ENCODE results near the gene COPA. TPM values are rescaled to one million over a fixed set of nuclear protein-coding genes. Genes with fewer than 3 reads are reported as not detected.

The COPA gene
- total RNA-seq, 1 experiment from 2014 or later, result 155 TPM

DNA sequence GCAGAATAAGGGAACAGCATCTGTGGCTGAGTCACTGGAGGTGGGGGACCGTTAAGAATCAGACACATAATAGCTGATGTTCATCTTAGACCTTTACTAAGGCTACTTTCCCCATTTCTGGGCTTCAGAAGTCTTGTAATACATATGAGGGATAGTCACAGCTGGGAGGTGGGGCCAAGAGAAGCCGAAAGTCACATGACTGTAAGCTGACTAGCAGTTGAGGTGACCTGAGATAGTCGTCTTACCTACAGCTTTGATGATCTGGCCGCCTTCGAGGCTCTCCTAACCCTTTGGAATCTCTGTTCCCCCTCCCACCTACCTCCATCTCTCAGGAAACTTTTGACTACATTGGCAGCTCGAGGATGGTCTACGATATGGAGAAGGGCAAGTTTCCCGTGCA, 9.5 kb upstream of the COPA start:
- no peaks in the 10 kb centered on the region for H3K27me3 ChIP-seq (replicated peaks; ENCODE audit: control insufficient read depth, insufficient read depth, low read length)
- TF ChIP-seq, protein P1, sequence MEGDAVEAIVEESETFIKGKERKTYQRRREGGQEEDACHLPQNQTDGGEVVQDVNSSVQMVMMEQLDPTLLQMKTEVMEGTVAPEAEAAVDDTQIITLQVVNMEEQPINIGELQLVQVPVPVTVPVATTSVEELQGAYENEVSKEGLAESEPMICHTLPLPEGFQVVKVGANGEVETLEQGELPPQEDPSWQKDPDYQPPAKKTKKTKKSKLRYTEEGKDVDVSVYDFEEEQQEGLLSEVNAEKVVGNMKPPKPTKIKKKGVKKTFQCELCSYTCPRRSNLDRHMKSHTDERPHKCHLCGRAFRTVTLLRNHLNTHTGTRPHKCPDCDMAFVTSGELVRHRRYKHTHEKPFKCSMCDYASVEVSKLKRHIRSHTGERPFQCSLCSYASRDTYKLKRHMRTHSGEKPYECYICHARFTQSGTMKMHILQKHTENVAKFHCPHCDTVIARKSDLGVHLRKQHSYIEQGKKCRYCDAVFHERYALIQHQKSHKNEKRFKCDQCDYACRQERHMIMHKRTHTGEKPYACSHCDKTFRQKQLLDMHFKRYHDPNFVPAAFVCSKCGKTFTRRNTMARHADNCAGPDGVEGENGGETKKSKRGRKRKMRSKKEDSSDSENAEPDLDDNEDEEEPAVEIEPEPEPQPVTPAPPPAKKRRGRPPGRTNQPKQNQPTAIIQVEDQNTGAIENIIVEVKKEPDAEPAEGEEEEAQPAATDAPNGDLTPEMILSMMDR (IDR thresholded peaks at IDR 0.05; ENCODE audit: insufficient read depth in 1 of 2, low read depth in 1 of 2, low read length in 1 of 2, severe bottlenecking in 1 of 2, unreplicated experiment in 1 of 2), result no peak
- H3K4me3 Mint-ChIP-seq (ENCODE audit: unreplicated experiment), result no peak overlapping the region
- H3K27ac Mint-ChIP-seq (ENCODE audit: unreplicated experiment), result no peak overlapping the region
- H3K9me3 ChIP-seq, result no peaks in the 10 kb centered on the region
- H3K4me3 ChIP-seq (ENCODE audit: low read depth, low read length), result no peak overlapping the region
- no peaks in the 10 kb centered on the region for H3K27me3 Mint-ChIP-seq (ENCODE audit: insufficient read depth, unreplicated experiment)
- ChIA-PET CTCF (interaction anchor here (1.3 kb wide), 1 partner anchor 24 kb away, joined by 3 read pairs; no protein-coding TSS in a partner anchor), POLR2A (interaction anchor here (0.5 kb wide), 1 partner anchor 85 kb away, joined by 3 read pairs; no protein-coding TSS in a partner anchor)
- H3K4me1 ChIP-seq, result no peaks in the 10 kb centered on the region
- peaks cover 9% of the 10 kb centered on the region; the same call in 1 of the 2 replicates for H3K36me3 ChIP-seq (ENCODE audit: control insufficient read depth, insufficient read depth, low read length)
- H3K4me1 Mint-ChIP-seq (ENCODE audit: low read depth, unreplicated experiment), result no peaks in the 10 kb centered on the region
- intact Hi-C loops (cut with micrococcal nuclease; ENCODE audit: unreplicated experiment), result no loop called here
- DNase-seq, result no peak
- no peaks in the 10 kb centered on the region for H3K9me3 Mint-ChIP-seq (ENCODE audit: unreplicated experiment)
- BruUV-seq (replicated peaks), result no TSS peak
- peaks cover 57% of the 10 kb centered on the region for H3K36me3 Mint-ChIP-seq (ENCODE audit: insufficient read depth, unreplicated experiment)

DNA sequence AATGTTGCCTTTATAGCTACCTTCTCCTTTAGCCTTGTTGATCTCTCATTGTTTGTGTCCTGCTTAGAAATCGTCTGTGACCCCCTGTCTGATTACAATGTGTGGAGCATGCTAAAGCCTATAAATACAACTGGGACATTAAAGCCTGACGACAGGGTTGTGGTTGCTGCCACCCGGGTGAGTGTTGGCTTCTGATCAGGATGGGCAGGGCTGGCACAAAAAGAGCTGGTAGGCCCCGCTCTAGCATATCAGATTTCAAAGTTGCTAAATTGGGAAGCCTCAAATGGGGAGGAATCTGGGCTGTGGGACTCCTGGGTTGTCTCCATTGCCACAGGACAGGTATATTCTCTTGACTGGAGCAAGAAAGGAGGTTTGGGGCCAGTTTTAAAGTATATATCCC, 8.6 kb upstream of the COPA start:
- no peak for DNase-seq
- no peak overlapping the region for H3K27ac Mint-ChIP-seq (ENCODE audit: unreplicated experiment)
- H3K27me3 Mint-ChIP-seq (ENCODE audit: insufficient read depth, unreplicated experiment), result no peaks in the 10 kb centered on the region
- H3K27me3 ChIP-seq (replicated peaks; ENCODE audit: control insufficient read depth, insufficient read depth, low read length), result no peaks in the 10 kb centered on the region
- peaks cover 9% of the 10 kb centered on the region; the same call in 1 of the 2 replicates for H3K36me3 ChIP-seq (ENCODE audit: control insufficient read depth, insufficient read depth, low read length)
- no peaks in the 10 kb centered on the region for H3K4me1 ChIP-seq
- intact Hi-C loops (cut with micrococcal nuclease; ENCODE audit: unreplicated experiment), result no loop called here
- peaks cover 58% of the 10 kb centered on the region for H3K36me3 Mint-ChIP-seq (ENCODE audit: insufficient read depth, unreplicated experiment)
- H3K4me3 ChIP-seq (ENCODE audit: low read depth, low read length), result no peak overlapping the region
- TF ChIP-seq, protein P1 (IDR thresholded peaks at IDR 0.05; ENCODE audit: insufficient read depth in 1 of 2, low read depth in 1 of 2, low read length in 1 of 2, severe bottlenecking in 1 of 2, unreplicated experiment in 1 of 2), result no peak
- H3K4me3 Mint-ChIP-seq (ENCODE audit: unreplicated experiment), result no peak overlapping the region
- no TSS peak for BruUV-seq (replicated peaks)
- POLR2A ChIA-PET, result no interaction called here
- no peaks in the 10 kb centered on the region for H3K9me3 Mint-ChIP-seq (ENCODE audit: unreplicated experiment)
- no peaks in the 10 kb centered on the region for H3K4me1 Mint-ChIP-seq (ENCODE audit: low read depth, unreplicated experiment)
- CTCF ChIA-PET, result no interaction called here
- H3K9me3 ChIP-seq, result no peaks in the 10 kb centered on the region

DNA sequence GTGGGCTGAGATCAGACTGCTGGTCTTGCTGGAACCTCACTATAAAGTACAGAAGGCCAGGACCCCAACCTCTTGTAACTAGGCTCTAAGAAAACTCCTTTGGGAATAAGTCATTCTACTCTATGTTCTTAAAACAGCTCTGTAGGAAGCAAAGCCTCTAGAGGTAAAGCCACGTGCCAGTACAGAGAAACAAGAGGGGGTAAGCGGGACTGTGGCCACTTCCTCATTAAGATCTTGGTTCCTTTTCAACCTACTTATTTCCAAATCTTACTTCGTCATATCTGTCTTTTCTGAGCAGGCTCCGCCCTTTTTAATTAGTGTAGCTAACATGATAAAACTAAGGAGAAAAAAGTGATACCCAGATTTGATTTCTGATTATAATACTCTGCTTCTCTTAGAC, 3.9 kb upstream of the COPA start:
- DNase-seq, result no peak
- Mint-ChIP-seq H3K9me3 (ENCODE audit: unreplicated experiment) (no peaks in the 10 kb centered on the region), H3K27ac (ENCODE audit: unreplicated experiment) (no peak overlapping the region), H3K4me3 (ENCODE audit: unreplicated experiment) (no peak overlapping the region), H3K36me3 (ENCODE audit: insufficient read depth, unreplicated experiment) (peaks cover 42% of the 10 kb centered on the region), H3K4me1 (ENCODE audit: low read depth, unreplicated experiment) (no peaks in the 10 kb centered on the region), H3K27me3 (ENCODE audit: insufficient read depth, unreplicated experiment) (no peaks in the 10 kb centered on the region)
- H3K4me3 ChIP-seq (ENCODE audit: low read depth, low read length), result no peak overlapping the region
- H3K9me3 ChIP-seq, result no peaks in the 10 kb centered on the region
- intact Hi-C loops (cut with micrococcal nuclease; ENCODE audit: unreplicated experiment), result no loop called here
- no peaks in the 10 kb centered on the region for H3K4me1 ChIP-seq
- CTCF ChIA-PET, result no interaction called here
- no TSS peak for BruUV-seq (replicated peaks)
- TF ChIP-seq, protein P1 (IDR thresholded peaks at IDR 0.05; ENCODE audit: insufficient read depth in 1 of 2, low read depth in 1 of 2, low read length in 1 of 2, severe bottlenecking in 1 of 2, unreplicated experiment in 1 of 2), result no peak
- POLR2A ChIA-PET, result interaction anchor here (0.5 kb wide), 1 partner anchor 644 kb away, joined by 8 read pairs; no protein-coding TSS in a partner anchor
- H3K36me3 ChIP-seq (ENCODE audit: control insufficient read depth, insufficient read depth, low read length), result 0 out of 2 replicates have a peak, but pooled peaks cover 3% of the 10 kb centered on the region
- no peaks in the 10 kb centered on the region for H3K27me3 ChIP-seq (replicated peaks; ENCODE audit: control insufficient read depth, insufficient read depth, low read length)

Measured in Caco-2 (cell line).